Measurements from ENCODE around the gene VAMP3. TPM values are rescaled to one million over a fixed set of nuclear protein-coding genes. Genes with fewer than 3 reads are reported as not detected.

VAMP3 gene
- total RNA-seq, 1 donor from 2014 or later, result 89.4 TPM

DNA sequence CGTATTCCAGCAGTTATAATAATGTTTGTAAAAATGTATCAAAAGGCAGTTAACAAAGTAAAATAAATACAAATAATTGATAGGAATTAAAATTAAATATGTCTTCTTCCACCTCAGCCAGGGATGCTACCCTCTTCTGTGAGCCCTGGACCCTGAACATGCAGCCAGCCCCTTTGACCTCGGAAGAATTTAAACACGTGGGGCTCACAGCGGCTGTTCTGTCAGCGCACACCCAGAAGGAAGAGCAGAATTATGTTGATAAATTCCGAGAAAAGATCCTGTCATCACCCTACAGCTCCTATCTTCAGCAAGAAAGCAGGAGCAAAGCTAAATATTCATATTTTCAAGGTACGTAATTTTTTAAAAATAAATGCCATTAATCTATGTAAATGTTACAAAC is 55.3 kb downstream of the VAMP3 start:
- no peak overlapping the region for H3K4me3 ChIP-seq (ENCODE audit: low read depth, low read length)
- DNase-seq (ENCODE audit: low read depth), result no peak
- TF ChIP-seq, protein P1, sequence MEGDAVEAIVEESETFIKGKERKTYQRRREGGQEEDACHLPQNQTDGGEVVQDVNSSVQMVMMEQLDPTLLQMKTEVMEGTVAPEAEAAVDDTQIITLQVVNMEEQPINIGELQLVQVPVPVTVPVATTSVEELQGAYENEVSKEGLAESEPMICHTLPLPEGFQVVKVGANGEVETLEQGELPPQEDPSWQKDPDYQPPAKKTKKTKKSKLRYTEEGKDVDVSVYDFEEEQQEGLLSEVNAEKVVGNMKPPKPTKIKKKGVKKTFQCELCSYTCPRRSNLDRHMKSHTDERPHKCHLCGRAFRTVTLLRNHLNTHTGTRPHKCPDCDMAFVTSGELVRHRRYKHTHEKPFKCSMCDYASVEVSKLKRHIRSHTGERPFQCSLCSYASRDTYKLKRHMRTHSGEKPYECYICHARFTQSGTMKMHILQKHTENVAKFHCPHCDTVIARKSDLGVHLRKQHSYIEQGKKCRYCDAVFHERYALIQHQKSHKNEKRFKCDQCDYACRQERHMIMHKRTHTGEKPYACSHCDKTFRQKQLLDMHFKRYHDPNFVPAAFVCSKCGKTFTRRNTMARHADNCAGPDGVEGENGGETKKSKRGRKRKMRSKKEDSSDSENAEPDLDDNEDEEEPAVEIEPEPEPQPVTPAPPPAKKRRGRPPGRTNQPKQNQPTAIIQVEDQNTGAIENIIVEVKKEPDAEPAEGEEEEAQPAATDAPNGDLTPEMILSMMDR (conservative IDR thresholded peaks at IDR 0.05; ENCODE audit: low read depth, low read length), result no peak

DNA sequence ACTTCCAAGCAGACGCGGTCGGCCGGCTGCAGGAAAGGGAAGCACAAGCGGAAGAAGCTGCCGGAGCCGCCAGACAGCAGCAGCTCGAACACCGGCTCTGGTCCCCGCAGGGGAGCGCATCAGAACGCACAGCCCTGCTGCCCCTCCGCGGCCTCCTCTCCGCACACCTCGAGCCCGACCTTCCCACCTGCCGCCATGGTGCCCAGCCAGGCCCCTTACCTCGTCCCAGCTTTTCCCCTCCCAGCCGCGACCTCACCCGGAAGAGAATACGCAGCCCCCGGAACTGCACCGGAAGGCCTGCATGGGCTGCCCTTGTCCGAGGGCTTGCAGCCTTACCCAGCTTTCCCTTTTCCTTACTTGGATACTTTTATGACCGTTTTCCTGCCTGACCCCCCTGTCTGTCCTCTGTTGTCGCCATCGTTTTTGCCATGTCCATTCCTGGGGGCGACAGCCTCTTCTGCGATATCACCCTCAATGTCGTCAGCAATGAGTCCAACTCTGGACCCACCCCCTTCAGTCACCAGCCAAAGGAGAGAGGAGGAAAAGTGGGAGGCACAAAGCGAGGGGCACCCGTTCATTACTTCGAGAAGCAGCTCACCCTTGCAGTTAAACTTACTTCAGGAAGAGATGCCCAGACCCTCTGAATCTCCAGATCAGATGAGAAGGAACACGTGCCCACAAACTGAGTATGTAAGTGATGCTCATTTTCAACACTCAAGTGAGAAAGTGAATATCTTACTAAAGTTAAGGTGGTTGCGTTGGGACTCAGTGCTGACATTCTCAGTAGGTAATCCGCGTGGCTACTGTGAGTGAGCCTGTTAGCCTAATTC is 56.2 kb downstream of the VAMP3 start:
- no peak for DNase-seq (ENCODE audit: low read depth)
- no peak overlapping the region for H3K4me3 ChIP-seq (ENCODE audit: low read depth, low read length)
- TF ChIP-seq, protein P1 (conservative IDR thresholded peaks at IDR 0.05; ENCODE audit: low read depth, low read length), result no peak

Other genes with a start within 250 kb of the VAMP3 start
- gene PER3, start 13.0 kb downstream of the VAMP3 start, total RNA-seq, result 2.4 and 2.5 TPM in 2 replicates
- not detected in 2 replicates for gene UTS2, start 81.8 kb downstream of the VAMP3 start, total RNA-seq
- 0.69 and 1.4 TPM in 2 replicates for gene TNFRSF9, start 169.5 kb downstream of the VAMP3 start, total RNA-seq
- gene PARK7, start 190.4 kb downstream of the VAMP3 start, total RNA-seq, result 282 and 327 TPM in 2 replicates

Data from epithelial cell of proximal tubule (primary cell).